ENCODE measurements around the gene INPP5D. TPM values are rescaled to one million over a fixed set of nuclear protein-coding genes. Genes with fewer than 3 reads are reported as not detected.
A peak's percentile ranks its signal among the peaks of the same experiment; 100 is the strongest.

Gene INPP5D
- total RNA-seq, 1 donor from 2014 or later = 0.28 TPM

DNA sequence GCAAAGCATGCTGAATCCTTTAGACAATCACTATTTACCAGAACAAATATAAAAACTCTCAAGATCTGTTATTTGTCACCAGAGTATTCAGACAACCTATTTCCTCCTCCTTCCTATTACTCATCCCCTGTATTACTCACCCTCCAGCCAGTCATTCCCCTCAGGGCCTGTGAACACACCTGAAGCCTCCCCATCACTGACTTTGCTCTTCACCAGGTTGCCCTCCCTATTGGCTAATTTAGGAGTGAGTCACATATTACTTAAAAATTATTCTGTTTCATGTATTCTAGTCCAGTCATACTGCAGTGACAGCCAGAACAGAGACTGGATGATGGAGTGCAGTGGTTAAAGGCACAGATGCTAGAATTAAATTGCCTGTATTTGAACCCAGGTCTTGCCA, 187.6 kb downstream of the INPP5D start:
- DNase-seq (ENCODE audit: low read depth, low spot score) = no peak
- TF ChIP-seq, protein P1, sequence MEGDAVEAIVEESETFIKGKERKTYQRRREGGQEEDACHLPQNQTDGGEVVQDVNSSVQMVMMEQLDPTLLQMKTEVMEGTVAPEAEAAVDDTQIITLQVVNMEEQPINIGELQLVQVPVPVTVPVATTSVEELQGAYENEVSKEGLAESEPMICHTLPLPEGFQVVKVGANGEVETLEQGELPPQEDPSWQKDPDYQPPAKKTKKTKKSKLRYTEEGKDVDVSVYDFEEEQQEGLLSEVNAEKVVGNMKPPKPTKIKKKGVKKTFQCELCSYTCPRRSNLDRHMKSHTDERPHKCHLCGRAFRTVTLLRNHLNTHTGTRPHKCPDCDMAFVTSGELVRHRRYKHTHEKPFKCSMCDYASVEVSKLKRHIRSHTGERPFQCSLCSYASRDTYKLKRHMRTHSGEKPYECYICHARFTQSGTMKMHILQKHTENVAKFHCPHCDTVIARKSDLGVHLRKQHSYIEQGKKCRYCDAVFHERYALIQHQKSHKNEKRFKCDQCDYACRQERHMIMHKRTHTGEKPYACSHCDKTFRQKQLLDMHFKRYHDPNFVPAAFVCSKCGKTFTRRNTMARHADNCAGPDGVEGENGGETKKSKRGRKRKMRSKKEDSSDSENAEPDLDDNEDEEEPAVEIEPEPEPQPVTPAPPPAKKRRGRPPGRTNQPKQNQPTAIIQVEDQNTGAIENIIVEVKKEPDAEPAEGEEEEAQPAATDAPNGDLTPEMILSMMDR (conservative IDR thresholded peaks at IDR 0.05) = no peak
- Mint-ChIP-seq H3K36me3 (ENCODE audit: low read depth) (no peaks in the 10 kb centered on the region), H3K27ac (ENCODE audit: unreplicated experiment) (no peak overlapping the region), H3K4me1 (peaks cover 3% of the 10 kb centered on the region), H3K9me3 (peaks cover 8% of the 10 kb centered on the region), H3K4me3 (no peak overlapping the region), H3K27me3 (ENCODE audit: low read depth) (peaks cover 7% of the 10 kb centered on the region)

GRCh38 chr2:233248999-233249398, 188.9 kb downstream of the INPP5D start:
- Mint-ChIP-seq H3K27me3 (ENCODE audit: low read depth) (peaks cover 7% of the 10 kb centered on the region), H3K27ac (ENCODE audit: unreplicated experiment) (no peak overlapping the region), H3K4me3 (no peak overlapping the region), H3K4me1 (peaks cover 13% of the 10 kb centered on the region), H3K36me3 (ENCODE audit: low read depth) (no peaks in the 10 kb centered on the region), H3K9me3 (peaks cover 8% of the 10 kb centered on the region)
- TF ChIP-seq, protein P1 (conservative IDR thresholded peaks at IDR 0.05) = no peak
- DNase-seq (ENCODE audit: low read depth, low spot score) = no peak

DNA sequence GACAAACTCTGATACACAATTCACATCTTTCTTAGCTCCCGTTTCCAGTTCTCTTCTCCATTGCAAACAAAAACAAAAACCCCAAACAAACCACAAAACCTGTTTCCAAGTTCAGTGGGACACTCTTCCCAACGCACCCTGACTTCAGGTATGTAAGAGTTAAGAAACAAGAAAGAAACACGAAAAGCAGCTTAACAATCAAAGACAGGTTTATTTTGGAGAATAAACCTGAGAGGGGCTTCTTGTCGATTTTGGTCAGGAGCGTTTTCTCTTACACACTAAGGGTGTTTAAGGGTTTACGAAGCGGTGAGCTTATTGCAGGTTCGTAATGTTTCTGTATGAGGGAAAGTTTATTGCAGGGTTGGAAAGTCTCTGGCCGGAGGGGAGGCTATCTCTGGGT, 190.4 kb downstream of the INPP5D start:
- Mint-ChIP-seq H3K9me3 (peaks cover 8% of the 10 kb centered on the region), H3K4me3 (peak overlapping the region; percentile 92), H3K27ac (ENCODE audit: unreplicated experiment) (peak overlapping the region; percentile 15), H3K36me3 (ENCODE audit: low read depth) (no peaks in the 10 kb centered on the region), H3K4me1 (peaks cover 15% of the 10 kb centered on the region), H3K27me3 (ENCODE audit: low read depth) (peaks cover 7% of the 10 kb centered on the region)
- DNase-seq (ENCODE audit: low read depth, low spot score) = no peak
- TF ChIP-seq, protein P1 (conservative IDR thresholded peaks at IDR 0.05) = no peak

- peak overlapping the region; percentile 92 for H3K4me3 Mint-ChIP-seq
- H3K27me3 Mint-ChIP-seq (ENCODE audit: low read depth) = peaks cover 7% of the 10 kb centered on the region
- H3K4me1 Mint-ChIP-seq = peaks cover 15% of the 10 kb centered on the region
- H3K27ac Mint-ChIP-seq (ENCODE audit: unreplicated experiment) = peak overlapping the region; percentile 45
- TF ChIP-seq, protein P1 (conservative IDR thresholded peaks at IDR 0.05) = no peak
- DNase-seq (ENCODE audit: low read depth, low spot score) = no peak
- H3K9me3 Mint-ChIP-seq = peaks cover 8% of the 10 kb centered on the region
- no peaks in the 10 kb centered on the region for H3K36me3 Mint-ChIP-seq (ENCODE audit: low read depth)
Measured at GRCh38 chr2:233250985-233251305, 190.8 kb downstream of the INPP5D start.

DNA sequence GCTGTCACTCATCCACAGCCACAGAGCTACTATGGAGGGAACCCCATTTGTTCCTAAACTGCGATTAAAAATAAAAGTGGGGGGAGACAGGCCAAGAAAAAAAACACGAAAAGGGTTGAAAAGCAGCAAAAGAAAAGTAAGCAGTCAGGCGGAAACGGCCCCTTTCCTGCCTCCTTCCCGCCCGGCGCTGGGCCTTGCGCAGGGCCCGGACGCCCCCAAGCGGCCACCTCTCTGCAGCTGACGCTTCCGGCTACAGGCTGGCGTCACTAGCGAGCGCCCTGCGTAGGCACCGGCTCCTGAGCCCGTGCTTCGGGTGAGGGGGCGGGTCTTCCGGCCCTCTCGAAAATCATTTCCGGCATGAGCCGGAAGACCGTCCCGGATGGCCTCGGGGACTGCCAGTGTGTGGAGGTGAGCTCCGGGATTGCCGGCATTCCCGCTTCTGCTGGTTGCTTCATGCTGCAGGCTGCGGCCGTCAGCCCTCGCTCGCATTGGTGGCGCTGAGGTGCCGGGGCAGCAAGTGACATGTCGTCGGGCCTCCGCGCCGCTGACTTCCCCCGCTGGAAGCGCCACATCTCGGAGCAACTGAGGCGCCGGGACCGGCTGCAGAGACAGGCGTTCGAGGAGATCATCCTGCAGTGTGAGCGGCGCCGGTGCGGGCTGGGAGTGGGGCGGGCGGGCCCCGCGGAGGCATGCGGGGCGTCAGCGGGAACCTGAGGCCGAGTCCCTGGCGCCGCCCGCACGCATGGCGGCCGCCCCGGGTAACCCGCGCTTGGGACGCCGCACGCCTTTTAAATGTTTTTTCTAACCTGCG, 191.4 kb downstream of the INPP5D start, which contains the start of gene ATG16L1:
Gene ATG16L1 (plus strand): TSS at position 368 of the 811 bp plus-strand sequence. CDS start 155 bp downstream, at position 523.
- TF ChIP-seq, protein P1 (conservative IDR thresholded peaks at IDR 0.05) = peak; percentile 91
- H3K36me3 Mint-ChIP-seq (ENCODE audit: low read depth) = no peaks in the 10 kb centered on the region
- DNase-seq (ENCODE audit: low read depth, low spot score) = peak; percentile 91
- peak within 1 kb of the TSS; percentile 92 for H3K4me3 Mint-ChIP-seq
- peaks cover 15% of the 10 kb centered on the region for H3K4me1 Mint-ChIP-seq
- H3K27ac Mint-ChIP-seq (ENCODE audit: unreplicated experiment) = peak within 1 kb of the TSS; percentile 87
- H3K27me3 Mint-ChIP-seq (ENCODE audit: low read depth) = peaks cover 7% of the 10 kb centered on the region
- peaks cover 8% of the 10 kb centered on the region for H3K9me3 Mint-ChIP-seq

Data from neural crest cell (in vitro differentiated cells).